Colonic mucosa (tissue), 4 donors: ENCODE data around the gene PRPS1. TPM values are rescaled to one million over a fixed set of nuclear protein-coding genes. Genes with fewer than 3 reads are reported as not detected.
"Not testable (repeated sequence)": the region's sequence is repeated elsewhere in the genome, so short reads cannot be mapped to it uniquely, and the experiment has no call there.

Experiments used
- DNase-seq: peaks from one replicate; pipeline ENCODE4 v3.0.0-alpha.2; 2020
- H3K27ac ChIP-seq: fragments of 200-600 bp; one replicate; pipeline ENCODE4 v1.8.0; 2021
- H3K27me3 ChIP-seq: fragments of 200-600 bp; one replicate; pipeline ENCODE4 v1.8.0; 2021
- H3K36me3 ChIP-seq: fragments of 200-600 bp; one replicate; pipeline ENCODE4 v1.8.0; 2021
- H3K4me1 ChIP-seq: fragments of 200-600 bp; one replicate; pipeline ENCODE4 v1.8.0; 2021; ENCODE audit warnings: mild to moderate bottlenecking
- H3K4me3 ChIP-seq: fragments of 200-600 bp; one replicate; pipeline ENCODE4 v1.8.0; 2021
- H3K9ac ChIP-seq, 2 donors: one replicate each; pipeline ENCODE4 v1.7.0; 2013; ENCODE audit warnings: control low read depth in 2 of 2, low read depth in 2 of 2, low read length in 2 of 2
- H3K9me3 ChIP-seq: fragments of 200-600 bp; one replicate; pipeline ENCODE4 v1.8.0; 2021
- CTCF ChIP-seq: fragments of 200-600 bp; IDR thresholded peaks from one replicate; pipeline ENCODE4 v1.8.0; 2022; ENCODE audit warnings: antibody characterized with exemption, mild to moderate bottlenecking
- intact Hi-C: fragments of 100-400 bp; cut with DNase I; formaldehyde crosslinking; loops from one replicate; pipeline ENCODE4 v1.14.1; 2022
- total RNA-seq, 2 donors: library from RNA; stranded (reverse); fragmentation: NEBNext Ultra II Directional in 1 of 2; extraction: Animal tissue kit (Norgen Biotek cat#: 25700) in 1 of 2; gene quantifications; one replicate each; pipeline ENCODE4 v1.2.1, GENCODE V29; 2021
- donor health status: healthy.
- donor health status: DM: no; HTN: no; CAD: no.
- donor health status: DM: no; HTN: no; CAD: no.

The PRPS1 gene
- total RNA-seq, 2 donors from 2014 or later = 12.2 to 20.3 TPM

- no peak for TF ChIP-seq CTCF
- Histone ChIP-seq H3K9ac (no peak overlapping the region), H3K27me3 (no peaks in the 10 kb centered on the region), H3K27ac (no peak overlapping the region), H3K4me1 (no peaks in the 10 kb centered on the region), H3K4me3 (no peak overlapping the region), H3K36me3 (no peaks in the 10 kb centered on the region), H3K9me3 (no peaks in the 10 kb centered on the region)
- DNase-seq = no peak
- intact Hi-C loops = no loop called here
Observed at GRCh38 chrX:107602694-107603239, 25.5 kb upstream of the PRPS1 start.

GRCh38 chrX:107603429-107604159 lies 24.7 kb upstream of the PRPS1 start:
- Histone ChIP-seq H3K36me3 (no peaks in the 10 kb centered on the region), H3K4me1 (no peaks in the 10 kb centered on the region), H3K27ac (no peak overlapping the region), H3K9me3 (no peaks in the 10 kb centered on the region), H3K4me3 (no peak overlapping the region), H3K27me3 (no peaks in the 10 kb centered on the region), H3K9ac (no peak overlapping the region)
- intact Hi-C loops = no loop called here
- DNase-seq = no peak
- no peak for TF ChIP-seq CTCF

GRCh38 chrX:107609061-107609460 lies 19.2 kb upstream of the PRPS1 start:
- H3K27me3 ChIP-seq, DNase-seq, intact Hi-C loops, H3K36me3 ChIP-seq, H3K9me3 ChIP-seq, H3K9ac ChIP-seq, H3K27ac ChIP-seq, H3K4me1 ChIP-seq, H3K4me3 ChIP-seq: not testable (repeated sequence)

- no peaks in the 10 kb centered on the region for H3K4me1 ChIP-seq
- no peak for DNase-seq
- no peaks in the 10 kb centered on the region for H3K27me3 ChIP-seq
- intact Hi-C loops = no loop called here
- H3K27ac ChIP-seq = no peak overlapping the region
- no peak overlapping the region for H3K4me3 ChIP-seq
- H3K36me3 ChIP-seq = no peaks in the 10 kb centered on the region
- H3K9ac ChIP-seq = no peak overlapping the region
- H3K9me3 ChIP-seq = no peaks in the 10 kb centered on the region
- TF ChIP-seq CTCF = no peak
Observed at GRCh38 chrX:107610667-107611066, 17.6 kb upstream of the PRPS1 start.

GRCh38 chrX:107619885-107620322 lies 8.4 kb upstream of the PRPS1 start:
- TF ChIP-seq CTCF = no peak
- Histone ChIP-seq H3K9ac (no peak overlapping the region), H3K36me3 (no peaks in the 10 kb centered on the region), H3K4me1 (no peaks in the 10 kb centered on the region), H3K27me3 (no peaks in the 10 kb centered on the region), H3K9me3 (no peaks in the 10 kb centered on the region), H3K27ac (no peak overlapping the region), H3K4me3 (no peak overlapping the region)
- no peak for DNase-seq
- intact Hi-C loops = no loop called here

- H3K9me3 ChIP-seq = no peaks in the 10 kb centered on the region
- intact Hi-C loops = no loop called here
- H3K4me3 ChIP-seq = no peak overlapping the region
- H3K36me3 ChIP-seq = no peaks in the 10 kb centered on the region
- H3K27ac ChIP-seq = no peak overlapping the region
- DNase-seq = no peak
- no peaks in the 10 kb centered on the region for H3K4me1 ChIP-seq
- TF ChIP-seq CTCF = no peak
- no peaks in the 10 kb centered on the region for H3K27me3 ChIP-seq
- H3K9ac ChIP-seq = no peak overlapping the region
Observed at GRCh38 chrX:107624893-107625292, 3.4 kb upstream of the PRPS1 start.
